Peyer's patch (tissue), 4 donors: ENCODE measurements around the gene GNG7. TPM values are rescaled to one million over a fixed set of nuclear protein-coding genes. Genes with fewer than 3 reads are reported as not detected.

ENCODE experiments used
- DNase-seq, 3 donors: peaks; one replicate each; pipeline ENCODE4 v3.0.0-alpha.2; 2017 to 2019
- H3K27ac ChIP-seq, 4 donors: fragments of 200-600 bp; sonication (generic); one replicate each; pipeline ENCODE4 v1.5.1; 2016 to 2019
- H3K27me3 ChIP-seq, 2 donors: fragments of 200-600 bp; sonication (generic); one replicate each; pipeline ENCODE4 v1.5.1; 2019
- H3K36me3 ChIP-seq, 3 donors: fragments of 200-600 bp; sonication (generic); one replicate each; pipeline ENCODE4 v1.5.1; 2016 to 2019
- H3K4me1 ChIP-seq, 4 donors: fragments of 200-600 bp; sonication (generic); one replicate each; pipeline ENCODE4 v1.5.1; 2016 to 2019
- H3K4me3 ChIP-seq, 4 donors: fragments of 200-600 bp; sonication (generic); 1 replicate in 3 of 4; 2 replicates in 1 of 4; pipeline ENCODE4 v1.5.1; 2016 to 2019; ENCODE audit warnings: mild to moderate bottlenecking in 1 of 4
- H3K9me3 ChIP-seq, 4 donors: fragments of 200-600 bp; sonication (generic); one replicate each; pipeline ENCODE4 v1.5.1; 2016 to 2019; ENCODE audit warnings: mild to moderate bottlenecking in 1 of 4
- CTCF ChIP-seq, 6 experiments: fragments of 450-650 bp in 4 of 6; fragments of 200-600 bp in 2 of 6; sonication (generic) in 1 of 6; IDR thresholded peaks; one replicate each; pipeline ENCODE4 v1.5.1; 2017 to 2019; ENCODE audit warnings: antibody characterized with exemption in 6 of 6, mild to moderate bottlenecking in 3 of 6, moderate library complexity in 1 of 6
- POLR2A ChIP-seq, 2 donors: fragments of 450-650 bp; IDR thresholded peaks; one replicate each; pipeline ENCODE4 v1.5.1; 2017; ENCODE audit warnings: antibody characterized with exemption in 2 of 2, mild to moderate bottlenecking in 2 of 2, moderate library complexity in 2 of 2
- total RNA-seq, 4 donors: library from RNA; depleted of rRNA; stranded (reverse); fragments of >200 nt; gene quantifications; one replicate each; pipeline ENCODE4 v1.1.0, GENCODE V29; 2016

Gene GNG7
- total RNA-seq, 4 donors from 2014 or later: 1.2 to 14.9 (median 2.0) TPM

GRCh38 chr19:2590630-2591399 is 111.7 kb downstream of the GNG7 start:
- Histone ChIP-seq H3K27ac (no peak overlapping the region), H3K4me3 (no peak overlapping the region), H3K36me3 (no peaks in the 10 kb centered on the region), H3K4me1 (peaks cover 0 to 9% (median 0%) of the 10 kb centered on the region in 4 donors), H3K9me3 (no peaks in the 10 kb centered on the region), H3K27me3 (no peaks in the 10 kb centered on the region)
- TF ChIP-seq POLR2A (IDR thresholded peaks at IDR 0.05): no peak
- no peak for TF ChIP-seq CTCF (IDR thresholded peaks at IDR 0.05)
- peak in 2 of 3 donors; percentile 12 to 26 for DNase-seq

- no peak for TF ChIP-seq POLR2A (IDR thresholded peaks at IDR 0.05)
- TF ChIP-seq CTCF (IDR thresholded peaks at IDR 0.05): no peak
- no peaks in the 10 kb centered on the region for H3K9me3 ChIP-seq
- no peak overlapping the region for H3K27ac ChIP-seq
- no peaks in the 10 kb centered on the region for H3K36me3 ChIP-seq
- H3K4me3 ChIP-seq: no peak overlapping the region
- H3K27me3 ChIP-seq: no peaks in the 10 kb centered on the region
- H3K4me1 ChIP-seq: peaks cover 0 to 9% (median 0%) of the 10 kb centered on the region in 4 donors
- no peak for DNase-seq
Measured at GRCh38 chr19:2589441-2589840, 113.1 kb downstream of the GNG7 start.

GRCh38 chr19:2588081-2588777 is 114.3 kb downstream of the GNG7 start:
- TF ChIP-seq CTCF (IDR thresholded peaks at IDR 0.05) (no peak), POLR2A (IDR thresholded peaks at IDR 0.05) (no peak)
- peak overlapping the region in 1 of 4 donors; percentile 28 for H3K4me3 ChIP-seq
- no peaks in the 10 kb centered on the region for H3K27me3 ChIP-seq
- peaks cover 0 to 4% (median 2%) of the 10 kb centered on the region in 4 donors for H3K9me3 ChIP-seq
- no peaks in the 10 kb centered on the region for H3K36me3 ChIP-seq
- DNase-seq: peak in 2 of 3 donors; percentile 75 to 78
- peak overlapping the region in 3 of 4 donors; percentile 28 to 62 (median 48) for H3K27ac ChIP-seq
- peaks cover 0 to 9% (median 0%) of the 10 kb centered on the region in 4 donors for H3K4me1 ChIP-seq

GRCh38 chr19:2587001-2587719 is 115.3 kb downstream of the GNG7 start:
- H3K4me3 ChIP-seq: no peak overlapping the region
- no peaks in the 10 kb centered on the region for H3K27me3 ChIP-seq
- DNase-seq: peak in 2 of 3 donors; percentile 31 to 36

More at GRCh38 chr19:2587001-2587719, 115.3 kb downstream of the GNG7 start:
- H3K4me1 ChIP-seq: peaks cover 0 to 9% (median 0%) of the 10 kb centered on the region in 4 donors
- H3K27ac ChIP-seq: peak overlapping the region in 2 of 4 donors; percentile 13 to 62
- peaks cover 0 to 6% (median 3%) of the 10 kb centered on the region in 4 donors for H3K9me3 ChIP-seq
- TF ChIP-seq CTCF (IDR thresholded peaks at IDR 0.05): no peak
- TF ChIP-seq POLR2A (IDR thresholded peaks at IDR 0.05): no peak
- no peaks in the 10 kb centered on the region for H3K36me3 ChIP-seq
